Kidney capillary endothelial cell (primary cell): ENCODE results near the gene LMF2.

Experiments
- DNase-seq: peaks from one replicate; pipeline ENCODE4 v3.0.0-alpha.2; 2018; ENCODE audit warnings: low spot score

Gene LMF2

DNA sequence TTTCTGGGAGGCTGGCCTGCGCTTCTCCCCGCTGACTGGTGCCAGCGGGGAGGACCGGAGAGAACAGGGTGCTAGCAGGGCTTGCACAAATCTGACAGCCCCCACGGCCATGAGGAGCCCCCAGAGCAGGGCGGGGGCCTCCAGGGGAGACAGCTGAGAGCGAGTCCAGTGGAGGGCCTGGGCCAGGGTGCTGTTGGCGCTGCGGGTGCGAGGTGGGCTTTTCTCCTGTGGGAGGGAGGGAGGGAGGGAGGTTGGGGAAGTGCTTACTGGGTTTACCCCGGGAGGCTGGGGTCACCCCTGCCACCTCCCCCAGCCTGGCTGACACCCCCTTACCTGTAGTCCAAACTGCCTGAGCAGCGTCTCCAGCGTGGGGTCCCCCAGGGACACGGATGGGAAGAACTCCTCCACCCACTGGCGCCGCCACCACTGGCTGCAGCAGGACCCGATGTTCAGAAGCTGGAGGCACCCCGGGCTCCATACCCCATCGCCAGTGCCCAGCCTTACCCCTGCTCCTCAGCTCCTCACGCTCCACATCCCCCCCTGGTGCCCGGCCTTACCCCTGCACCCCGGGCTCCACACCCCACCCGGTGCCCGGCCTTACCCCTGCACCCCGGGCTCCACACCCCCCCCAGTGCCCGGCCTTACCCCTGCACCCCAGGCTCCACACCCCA, 3.9 kb downstream of the LMF2 start:
- no peak for DNase-seq

DNA sequence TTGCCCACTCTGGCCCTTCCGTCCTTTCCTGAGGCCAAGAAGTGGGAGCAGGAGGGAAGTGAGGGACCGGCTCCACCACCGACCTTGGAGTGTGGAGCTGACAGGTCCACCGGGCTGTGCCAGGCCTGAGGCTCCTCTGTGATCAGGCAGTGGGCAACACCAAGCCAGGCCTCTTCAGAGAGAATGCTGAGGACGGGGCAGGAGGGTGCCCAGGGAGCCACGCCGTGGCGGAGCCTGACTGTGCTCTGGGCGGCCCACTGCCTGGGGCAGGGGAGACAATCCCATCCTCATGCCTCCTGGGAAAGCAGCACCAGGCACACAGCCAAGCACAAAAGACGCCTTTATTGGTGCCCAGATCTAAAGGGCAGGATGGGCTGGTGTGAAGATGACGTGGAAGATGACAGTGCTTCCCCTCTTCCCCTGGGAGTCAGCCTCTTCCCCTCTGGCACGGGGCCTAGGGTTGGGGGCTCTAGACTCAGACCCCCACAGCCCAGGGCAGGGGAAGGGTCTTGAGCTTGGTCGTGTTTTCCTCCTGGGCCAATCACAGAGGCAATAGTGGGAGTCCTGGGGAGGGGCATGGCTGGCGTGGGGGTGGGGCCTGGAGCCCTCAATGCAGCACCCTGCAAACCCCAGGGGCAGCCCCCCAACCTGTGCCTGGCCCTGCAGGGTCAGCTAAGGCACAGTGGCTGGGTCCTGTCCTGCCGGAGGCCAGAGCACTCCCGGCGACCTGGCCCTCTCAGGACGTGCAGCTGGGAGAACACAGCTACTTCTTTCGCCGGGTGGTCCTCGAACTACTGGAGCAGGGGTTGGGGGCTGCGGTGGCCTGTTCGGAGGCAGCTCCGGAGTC, 4.7 kb downstream of the LMF2 start:
- no peak for DNase-seq

- DNase-seq: no peak
These were observed 5.4 kb downstream of the LMF2 start for GRCh38 chr22:50502096-50502495.

GRCh38 chr22:50500452-50500851, 7.0 kb downstream of the LMF2 start:
- no peak for DNase-seq

DNA sequence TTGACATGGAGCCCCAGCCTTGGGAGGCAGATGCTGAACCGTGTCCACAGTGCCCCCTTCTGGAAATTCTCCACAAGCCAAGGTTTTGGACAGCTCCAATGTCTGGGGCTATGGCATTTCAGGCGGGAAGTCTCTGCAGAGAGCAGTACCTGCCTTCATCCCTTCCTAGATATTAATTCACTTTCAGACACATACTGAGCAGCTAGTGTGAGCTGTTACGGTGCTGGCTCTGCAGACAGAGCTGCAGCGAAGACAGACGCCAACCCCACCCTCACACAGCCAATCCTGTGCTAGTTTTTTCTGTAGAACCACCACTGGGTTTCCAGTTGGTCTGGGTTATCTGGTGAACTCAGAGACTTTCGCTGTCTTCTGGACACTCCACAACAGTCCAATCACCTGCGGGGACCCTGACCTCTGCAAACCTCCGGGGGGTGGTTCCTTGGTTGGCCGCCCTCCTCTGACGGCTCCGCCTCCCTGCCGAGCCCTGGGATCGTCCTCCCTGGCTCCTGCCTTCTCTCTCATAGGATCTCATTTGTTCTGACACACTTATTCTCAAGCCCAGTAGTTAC, 9.1 kb downstream of the LMF2 start:
- peak; percentile 58 for DNase-seq

DNA sequence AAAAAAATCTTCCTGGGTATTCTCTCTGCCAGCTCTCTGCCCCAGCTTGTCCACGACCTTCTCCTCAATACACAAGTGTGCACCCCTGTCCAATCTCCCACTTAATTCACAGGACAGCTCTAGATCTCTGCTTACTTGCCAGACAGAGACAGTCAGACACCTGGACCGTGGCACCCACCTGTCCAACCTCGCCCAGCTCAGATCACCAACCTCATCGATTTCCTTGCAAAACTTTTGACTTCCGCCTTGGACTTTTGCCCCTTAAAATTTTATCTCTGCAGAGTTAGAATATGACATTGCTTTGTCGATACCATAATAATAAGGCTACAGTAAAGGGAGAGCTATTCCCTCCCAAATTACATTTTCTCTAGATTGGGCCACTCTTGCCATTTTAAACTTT, 10.4 kb downstream of the LMF2 start:
- no peak for DNase-seq

- no peak for DNase-seq
These were observed 16.8 kb downstream of the LMF2 start for GRCh38 chr22:50490531-50491308.

DNA sequence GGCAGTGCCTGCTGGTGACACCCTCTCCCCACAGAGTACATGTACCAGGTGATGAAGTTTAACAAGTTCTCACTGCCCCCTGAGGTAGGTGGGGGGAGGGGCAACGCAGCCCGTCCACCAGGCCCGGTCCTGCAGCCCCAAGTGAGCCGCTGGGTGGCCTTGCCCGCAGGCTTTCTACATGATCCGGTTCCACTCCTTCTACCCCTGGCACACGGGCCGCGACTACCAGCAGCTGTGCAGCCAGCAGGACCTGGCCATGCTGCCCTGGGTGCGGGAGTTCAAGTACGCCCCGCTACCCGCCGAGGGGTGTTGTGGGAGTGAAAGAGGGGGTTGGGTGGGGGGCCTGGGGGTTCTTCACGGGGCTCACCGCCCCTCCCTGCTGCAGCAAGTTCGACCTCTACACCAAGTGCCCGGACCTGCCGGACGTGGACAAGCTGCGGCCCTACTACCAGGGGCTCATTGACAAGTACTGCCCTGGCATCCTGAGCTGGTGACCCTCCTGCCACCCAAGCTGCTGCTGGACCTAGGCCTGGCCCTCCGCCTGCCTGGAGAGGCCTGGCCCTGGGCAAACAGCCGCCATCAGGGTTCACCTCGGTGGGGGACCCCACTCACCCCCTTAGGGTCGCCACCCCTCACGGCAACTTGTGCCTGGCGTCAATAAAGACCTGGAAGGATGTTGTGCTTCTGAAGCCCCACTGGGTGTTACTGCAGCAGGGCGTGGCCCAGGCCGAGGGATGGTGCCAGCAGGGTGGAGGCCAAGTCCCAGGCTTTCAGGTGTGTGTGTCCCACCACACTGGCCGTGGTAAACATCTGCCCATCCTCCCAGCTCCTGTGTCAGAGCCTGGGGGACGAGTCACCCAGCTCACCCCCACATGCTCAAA, 17.9 kb downstream of the LMF2 start:
- no peak for DNase-seq

- DNase-seq: no peak
These were observed 18.6 kb downstream of the LMF2 start for GRCh38 chr22:50488886-50489285.

DNA sequence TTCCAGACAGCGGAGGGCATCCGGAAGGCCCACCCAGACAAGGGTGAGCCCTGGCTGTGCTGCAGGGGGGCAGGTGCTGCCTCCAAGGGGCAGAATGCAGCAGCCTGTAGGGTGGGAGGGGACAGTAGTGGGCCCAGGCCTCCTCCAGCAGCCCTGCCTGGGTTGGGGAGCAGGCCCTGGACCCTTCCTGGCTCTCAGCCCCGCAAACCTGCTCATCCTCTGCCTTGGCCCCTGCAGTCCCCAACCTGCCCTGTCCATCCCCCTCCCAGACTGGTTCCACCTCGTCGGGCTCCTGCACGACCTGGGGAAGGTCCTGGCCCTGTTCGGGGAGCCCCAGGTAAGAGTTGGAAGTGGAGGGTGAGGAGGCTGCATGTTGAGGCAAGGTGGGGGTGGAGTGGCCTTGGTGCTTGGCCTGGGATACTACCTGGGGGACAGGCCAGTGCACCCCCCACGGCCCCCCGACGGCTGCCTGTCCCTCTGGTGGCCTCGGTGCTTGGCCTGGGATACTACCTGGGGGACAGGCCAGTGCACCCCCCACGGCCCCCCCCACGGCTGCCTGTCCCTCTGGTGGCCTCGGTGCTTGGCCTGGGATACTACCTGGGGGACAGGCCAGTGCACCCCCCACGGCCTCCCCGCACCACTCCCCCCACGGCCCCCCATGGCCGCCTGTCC, 19.4 kb downstream of the LMF2 start:
- no peak for DNase-seq

- no peak for DNase-seq
These were observed 20.1 kb downstream of the LMF2 start for GRCh38 chr22:50487290-50488005.

GRCh38 chr22:50486561-50487289, 20.8 kb downstream of the LMF2 start, which contains the start of gene MIOX:
MIOX (plus strand) TSS chr22:50486859; CDS start chr22:50486898, 39 bp downstream.
- peak; percentile 21 for DNase-seq

- DNase-seq: no peak
These were observed 22.0 kb downstream of the LMF2 start for GRCh38 chr22:50485221-50486131.

GRCh38 chr22:50483977-50484853, 23.3 kb downstream of the LMF2 start:
- DNase-seq: no peak

GRCh38 chr22:50483556-50483955, 23.9 kb downstream of the LMF2 start:
- DNase-seq: no peak

DNA sequence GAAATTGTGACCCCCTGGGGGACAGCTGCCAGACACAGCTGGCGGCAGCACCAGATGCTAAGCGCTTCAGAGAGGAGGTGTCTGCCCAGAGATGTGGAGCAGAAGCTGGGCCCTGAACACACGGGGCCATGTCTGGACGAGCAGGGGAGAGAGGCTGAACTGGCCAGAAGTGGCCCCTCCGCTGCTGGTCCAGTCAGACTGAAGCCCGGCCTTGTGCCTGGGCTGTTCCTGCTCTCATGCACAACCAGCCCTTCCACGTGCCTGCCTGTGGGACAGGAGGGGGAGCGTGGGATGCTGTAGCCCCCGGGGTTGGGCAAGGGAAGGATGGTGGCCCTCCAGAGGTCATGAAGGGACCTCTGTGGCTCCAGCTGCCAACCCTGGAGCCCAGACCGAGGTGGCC, 24.4 kb downstream of the LMF2 start:
- DNase-seq: no peak
